K562 (cell line): ENCODE data around the gene CTBP2.

Source experiments
- CBFB ChIP-seq: sonication (generic); formaldehyde crosslinking; IDR thresholded peaks from 2 replicates; pipeline ENCODE4 v1.4.0; 2020; ENCODE audit warnings: mild to moderate bottlenecking, missing genetic modification reagents
- HDAC2 ChIP-seq: fragments of 450-650 bp; IDR thresholded peaks from 2 replicates; pipeline ENCODE4 v1.6.1; 2016; ENCODE audit warnings: mild to moderate bottlenecking
- MBD1 ChIP-seq: fragments of 250-450 bp; sonication (Bioruptor Pico); IDR thresholded peaks from 2 replicates; pipeline ENCODE4 v1.8.0; 2022; ENCODE audit warnings: inconsistent platforms
- MED1 ChIP-seq: sonication (generic); formaldehyde crosslinking; IDR thresholded peaks from 2 replicates; pipeline ENCODE4 v1.8.1; 2023; ENCODE audit warnings: missing genetic modification reagents, borderline replicate concordance
- MYC ChIP-seq, 2 experiments: fragments of 250-450 bp in 1 of 2; sonication (Bioruptor Pico) in 1 of 2; IDR thresholded peaks; 2 replicates each; pipeline versions ENCODE4 v1.5.1 to v1.6.1; 2012 to 2021; ENCODE audit warnings: low read depth in 2 of 2, borderline replicate concordance in 1 of 2, improper control_type of control experiment in 1 of 2, low read length in 1 of 2, mild to moderate bottlenecking in 1 of 2, moderate library complexity in 1 of 2
- RBM22 ChIP-seq: fragments of 200-400 bp; formaldehyde crosslinking; IDR thresholded peaks from 2 replicates; pipeline ENCODE4 v1.6.1; 2018; ENCODE audit warnings: low read length, low read depth; ENCODE audit not compliant: poor library complexity, severe bottlenecking
- REST ChIP-seq, 2 experiments: fragments of 450-650 bp; formaldehyde crosslinking in 1 of 2; IDR thresholded peaks; 2 replicates each; pipeline versions ENCODE4 v1.4.0 to v1.6.1; 2014 to 2020; ENCODE audit warnings: mild to moderate bottlenecking in 2 of 2, borderline replicate concordance in 1 of 2, low read depth in 1 of 2
- XRCC4 ChIP-seq: IDR thresholded peaks from one replicate; pipeline ENCODE4 v1.6.1; 2011; ENCODE audit not compliant: insufficient read depth, insufficient read length; ENCODE audit errors: extremely low read depth
- ZNF143 ChIP-seq: sonication (generic); formaldehyde crosslinking; IDR thresholded peaks from 2 replicates; pipeline ENCODE4 v1.9.0; 2022; ENCODE audit warnings: mild to moderate bottlenecking, missing genetic modification reagents
- ZNF830 ChIP-seq: fragments of 250-450 bp; sonication (Bioruptor Pico); IDR thresholded peaks from 2 replicates; pipeline ENCODE4 v1.5.0; 2021; ENCODE audit warnings: mild to moderate bottlenecking
- TF ChIP-seq, protein P1 (sequence below): sonication (generic); formaldehyde crosslinking; IDR thresholded peaks from 2 replicates; pipeline ENCODE4 v1.5.0; 2020; ENCODE audit warnings: missing genetic modification reagents
- TF ChIP-seq, protein P2 (sequence below): fragments of 450-650 bp; formaldehyde crosslinking; IDR thresholded peaks from 2 replicates; pipeline ENCODE4 v1.4.0; 2020; ENCODE audit warnings: mild to moderate bottlenecking, mixed read lengths

DNA sequence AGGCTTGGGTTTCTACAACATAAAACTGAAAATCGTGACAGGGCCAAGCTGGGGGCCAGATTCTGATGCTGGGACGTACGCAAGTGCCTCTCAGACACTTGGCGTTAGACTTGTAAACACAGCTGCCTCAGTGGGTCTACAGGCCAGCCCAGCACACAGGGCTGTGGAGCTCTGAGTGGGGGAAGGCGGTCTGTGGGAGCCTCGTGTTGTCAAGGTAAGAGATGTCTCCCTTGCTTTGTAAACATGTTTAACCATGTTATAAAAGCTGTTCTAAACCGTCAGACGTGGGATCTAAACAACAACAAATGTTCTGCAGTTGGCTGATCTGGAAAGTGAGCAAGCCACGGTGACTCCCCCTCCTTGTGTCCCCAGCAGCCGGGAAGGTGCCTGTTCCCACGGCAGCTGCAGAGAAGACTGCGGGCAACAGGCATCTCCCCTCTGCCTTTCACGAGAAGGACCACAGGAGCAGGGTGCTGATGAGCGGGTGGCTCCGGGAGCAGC is 150.7 kb downstream of the CTBP2 start:
- TF ChIP-seq RBM22 (no peak), ZNF143 (CRISPR knock-in tag) (no peak), XRCC4 (no peak), MBD1 (CRISPR knock-in tag) (no peak), MED1 (CRISPR knock-in tag) (no peak), ZNF830 (CRISPR knock-in tag) (no peak), MYC (IDR thresholded peaks at IDR 0.05; ENCODE audit: low read depth, low read length) (no peak), MYC (CRISPR knock-in tag; IDR thresholded peaks at IDR 0.05; ENCODE audit: borderline replicate concordance, low read depth) (no peak), CBFB (CRISPR knock-in tag) (no peak), REST (IDR thresholded peaks at IDR 0.05; ENCODE audit: borderline replicate concordance) (no peak), REST (CRISPR knock-in tag; IDR thresholded peaks at IDR 0.05; ENCODE audit: low read depth) (no peak), HDAC2 (no peak)
- TF ChIP-seq, protein P1, sequence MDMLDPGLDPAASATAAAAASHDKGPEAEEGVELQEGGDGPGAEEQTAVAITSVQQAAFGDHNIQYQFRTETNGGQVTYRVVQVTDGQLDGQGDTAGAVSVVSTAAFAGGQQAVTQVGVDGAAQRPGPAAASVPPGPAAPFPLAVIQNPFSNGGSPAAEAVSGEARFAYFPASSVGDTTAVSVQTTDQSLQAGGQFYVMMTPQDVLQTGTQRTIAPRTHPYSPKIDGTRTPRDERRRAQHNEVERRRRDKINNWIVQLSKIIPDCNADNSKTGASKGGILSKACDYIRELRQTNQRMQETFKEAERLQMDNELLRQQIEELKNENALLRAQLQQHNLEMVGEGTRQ, result no peak
- TF ChIP-seq, protein P2, sequence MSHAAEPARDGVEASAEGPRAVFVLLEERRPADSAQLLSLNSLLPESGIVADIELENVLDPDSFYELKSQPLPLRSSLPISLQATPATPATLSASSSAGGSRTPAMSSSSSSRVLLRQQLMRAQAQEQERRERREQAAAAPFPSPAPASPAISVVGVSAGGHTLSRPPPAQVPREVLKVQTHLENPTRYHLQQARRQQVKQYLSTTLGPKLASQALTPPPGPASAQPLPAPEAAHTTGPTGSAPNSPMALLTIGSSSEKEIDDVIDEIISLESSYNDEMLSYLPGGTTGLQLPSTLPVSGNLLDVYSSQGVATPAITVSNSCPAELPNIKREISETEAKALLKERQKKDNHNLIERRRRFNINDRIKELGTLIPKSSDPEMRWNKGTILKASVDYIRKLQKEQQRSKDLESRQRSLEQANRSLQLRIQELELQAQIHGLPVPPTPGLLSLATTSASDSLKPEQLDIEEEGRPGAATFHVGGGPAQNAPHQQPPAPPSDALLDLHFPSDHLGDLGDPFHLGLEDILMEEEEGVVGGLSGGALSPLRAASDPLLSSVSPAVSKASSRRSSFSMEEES (CRISPR knock-in tag), result no peak
